Measurements from ENCODE around the gene IFNL1. TPM values are rescaled to one million over a fixed set of nuclear protein-coding genes. Genes with fewer than 3 reads are reported as not detected.

Gene IFNL1
- total RNA-seq, 1 donor from 2014 or later: not detected

- Mint-ChIP-seq H3K4me1 (peaks cover 2% of the 10 kb centered on the region), H3K27me3 (ENCODE audit: insufficient read depth, low read depth) (peaks cover 31% of the 10 kb centered on the region), H3K36me3 (no peaks in the 10 kb centered on the region), H3K4me3 (no peak overlapping the region), H3K27ac (no peak overlapping the region), H3K9me3 (no peaks in the 10 kb centered on the region)
- H3K4me3 ChIP-seq: no peak overlapping the region
- no peaks in the 10 kb centered on the region for H4K20me1 ChIP-seq (ENCODE audit: low read depth)
- H3K79me2 ChIP-seq (ENCODE audit: low read depth): no peaks in the 10 kb centered on the region
- TF ChIP-seq EZH2 (IDR thresholded peaks at IDR 0.05) (no peak), CTCF (IDR thresholded peaks at IDR 0.05) (no peak), EZH2phosphoT487 (IDR thresholded peaks at IDR 0.05) (no peak)
- no peak for DNase-seq (ENCODE audit: low spot score)
- no peaks in the 10 kb centered on the region for H3F3A ChIP-seq (ENCODE audit: low read depth)
- H3K27me3 ChIP-seq: peaks cover 100% of the 10 kb centered on the region
- H2AFZ ChIP-seq (replicated peaks): no peak overlapping the region
- no peak overlapping the region for H3K27ac ChIP-seq
- H3K4me1 ChIP-seq: no peaks in the 10 kb centered on the region
- H3K9ac ChIP-seq: no peak overlapping the region
- no peaks in the 10 kb centered on the region for H3K36me3 ChIP-seq
- no peak overlapping the region for H3K4me2 ChIP-seq
- no peaks in the 10 kb centered on the region for H3K9me3 ChIP-seq (ENCODE audit: low read depth)
These were observed 44.4 kb upstream of the IFNL1 start for GRCh38 chr19:39251846-39252245.

DNA sequence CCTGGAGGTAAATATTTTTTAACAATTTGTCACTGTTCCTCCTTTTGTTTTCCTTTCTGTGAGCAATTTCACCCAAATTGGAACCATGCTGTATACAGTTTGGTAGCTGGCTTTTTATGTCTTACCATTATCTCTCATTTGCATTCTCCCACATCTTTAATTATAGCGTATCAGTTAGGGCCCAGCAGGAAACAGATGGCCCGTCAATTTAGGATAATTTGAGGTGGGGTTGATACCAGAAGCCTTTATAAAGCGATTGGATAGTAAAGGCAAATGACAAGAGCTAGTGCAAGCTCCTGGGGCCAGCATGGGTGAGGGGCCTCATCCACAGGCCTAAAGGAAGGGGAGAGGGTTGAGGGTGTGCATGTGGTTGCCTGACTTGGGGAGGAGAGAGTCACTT, 43.7 kb upstream of the IFNL1 start:
- Histone ChIP-seq H3K27me3 (peaks cover 95% of the 10 kb centered on the region), H3K27ac (no peak overlapping the region), H3K9ac (no peak overlapping the region), H3K9me3 (ENCODE audit: low read depth) (no peaks in the 10 kb centered on the region), H3F3A (ENCODE audit: low read depth) (no peaks in the 10 kb centered on the region), H2AFZ (replicated peaks) (no peak overlapping the region), H3K4me1 (no peaks in the 10 kb centered on the region), H4K20me1 (ENCODE audit: low read depth) (no peaks in the 10 kb centered on the region), H3K4me3 (no peak overlapping the region), H3K36me3 (no peaks in the 10 kb centered on the region), H3K4me2 (no peak overlapping the region), H3K79me2 (ENCODE audit: low read depth) (no peaks in the 10 kb centered on the region)
- Mint-ChIP-seq H3K36me3 (no peaks in the 10 kb centered on the region), H3K27ac (peak overlapping the region; percentile 51), H3K4me3 (no peak overlapping the region), H3K27me3 (ENCODE audit: insufficient read depth, low read depth) (peaks cover 28% of the 10 kb centered on the region), H3K4me1 (peaks cover 2% of the 10 kb centered on the region), H3K9me3 (no peaks in the 10 kb centered on the region)
- TF ChIP-seq EZH2phosphoT487 (IDR thresholded peaks at IDR 0.05) (no peak), CTCF (IDR thresholded peaks at IDR 0.05) (no peak), EZH2 (IDR thresholded peaks at IDR 0.05) (no peak)
- DNase-seq (ENCODE audit: low spot score): no peak

DNA sequence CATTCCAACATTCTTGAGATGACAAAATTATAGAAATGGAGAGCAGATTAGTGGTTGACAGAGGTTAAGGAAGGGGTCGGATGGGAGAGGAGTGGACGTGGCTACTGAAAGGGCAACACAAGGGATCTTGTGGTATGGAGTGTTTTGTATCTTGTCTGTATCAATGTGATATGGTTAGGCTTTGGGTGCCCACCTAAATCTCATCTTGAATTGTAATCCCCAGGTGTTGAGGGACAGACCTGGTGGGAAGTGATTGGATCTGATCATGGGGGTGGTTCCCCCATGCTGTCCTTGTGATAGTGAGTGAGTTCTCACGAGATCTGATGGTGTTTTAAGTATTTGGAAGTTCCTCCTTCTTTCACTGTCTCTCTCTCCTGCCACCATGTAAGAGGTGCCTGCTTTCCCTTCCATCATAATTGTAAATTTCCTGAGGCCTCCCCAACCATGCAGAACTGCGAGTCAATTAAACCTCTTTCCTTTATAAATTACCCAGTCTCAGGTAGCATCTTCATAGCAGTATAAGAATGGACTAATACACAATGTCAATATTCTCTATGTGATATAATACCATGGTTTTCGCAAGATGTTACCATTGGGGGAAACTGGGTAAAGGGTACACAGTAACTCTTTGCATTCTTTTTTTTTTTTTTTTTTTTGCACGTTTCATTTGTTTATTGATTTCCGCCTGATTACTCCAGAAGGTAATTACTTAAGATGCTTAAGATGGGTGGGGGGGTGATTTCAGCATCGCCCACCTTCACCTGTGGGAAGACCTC, 42.6 kb upstream of the IFNL1 start:
- no peaks in the 10 kb centered on the region for H3F3A ChIP-seq (ENCODE audit: low read depth)
- H3K36me3 ChIP-seq: no peaks in the 10 kb centered on the region
- no peak overlapping the region for H3K4me2 ChIP-seq
- H3K4me3 ChIP-seq: no peak overlapping the region
- TF ChIP-seq EZH2phosphoT487 (IDR thresholded peaks at IDR 0.05): no peak
- Mint-ChIP-seq H3K27me3 (ENCODE audit: insufficient read depth, low read depth) (peaks cover 23% of the 10 kb centered on the region), H3K4me3 (no peak overlapping the region), H3K27ac (no peak overlapping the region), H3K4me1 (peaks cover 9% of the 10 kb centered on the region), H3K9me3 (no peaks in the 10 kb centered on the region), H3K36me3 (no peaks in the 10 kb centered on the region)
- H3K9me3 ChIP-seq (ENCODE audit: low read depth): no peaks in the 10 kb centered on the region
- H4K20me1 ChIP-seq (ENCODE audit: low read depth): no peaks in the 10 kb centered on the region
- H3K79me2 ChIP-seq (ENCODE audit: low read depth): no peaks in the 10 kb centered on the region
- DNase-seq (ENCODE audit: low spot score): no peak
- no peaks in the 10 kb centered on the region for H3K4me1 ChIP-seq
- H2AFZ ChIP-seq (replicated peaks): no peak overlapping the region
- no peak overlapping the region for H3K27ac ChIP-seq
- no peak overlapping the region for H3K9ac ChIP-seq
- H3K27me3 ChIP-seq: peaks cover 84% of the 10 kb centered on the region

Measured in neural progenitor cell (in vitro differentiated cells).